Hypothalamus (tissue), 51 donors: ENCODE measurements around the gene GOLGA6B.
"Not testable (repeated sequence)": the region's sequence is repeated elsewhere in the genome, so short reads cannot be mapped to it uniquely, and the experiment has no call there.

ENCODE experiments used
- DNase-seq, 51 donors: peaks; one replicate each; lab custom pipeline; 2025; lab: John Stamatoyannopoulos, UW

The GOLGA6B gene

DNA sequence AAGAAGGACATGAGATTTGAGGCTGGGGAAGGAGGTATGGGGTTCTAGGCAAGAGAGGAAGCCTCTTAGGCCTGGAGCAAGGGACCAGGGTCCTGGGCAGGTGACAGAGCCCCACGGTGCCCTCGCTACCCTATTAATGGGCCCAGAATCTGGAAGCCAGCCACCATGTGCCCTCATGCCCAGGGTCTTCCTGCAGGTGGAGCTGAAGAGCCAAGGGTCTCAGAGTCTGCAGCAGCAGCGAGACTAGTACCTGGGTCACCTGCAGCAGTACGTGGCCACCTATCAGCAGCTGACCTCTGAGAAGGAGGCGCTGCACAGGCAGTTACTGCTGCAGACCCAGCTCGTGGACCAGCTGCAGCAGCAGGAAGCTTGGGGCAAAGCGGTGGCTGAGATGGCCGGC, 9.4 kb downstream of the GOLGA6B start:
- DNase-seq: not testable (repeated sequence)

GRCh38 chr15:72665706-72666105, 11.2 kb downstream of the GOLGA6B start:
- DNase-seq: not testable (repeated sequence)

GRCh38 chr15:72669803-72670202, 15.3 kb downstream of the GOLGA6B start:
- DNase-seq: not testable (repeated sequence)

GRCh38 chr15:72670656-72671352, 16.3 kb downstream of the GOLGA6B start:
- not testable (repeated sequence) for DNase-seq

DNA sequence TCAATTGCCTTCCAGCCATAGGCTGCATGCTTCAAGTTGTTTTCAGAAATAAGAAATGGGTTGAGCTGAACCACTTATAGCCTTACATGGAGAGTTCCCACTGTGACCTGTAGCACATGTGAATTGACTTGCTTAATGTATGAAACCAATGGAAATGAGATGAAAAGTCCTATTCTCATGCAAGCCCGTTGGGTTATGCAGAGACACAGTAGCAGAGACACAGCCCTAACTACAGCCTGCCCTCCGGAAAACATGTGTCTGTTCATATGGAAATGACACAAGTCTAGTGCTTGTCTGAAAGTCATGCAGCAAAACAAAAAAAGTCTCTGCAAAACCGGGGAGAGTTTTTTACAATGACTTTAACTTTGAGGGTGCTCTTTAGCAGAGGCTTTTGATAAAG, 17.0 kb downstream of the GOLGA6B start:
- DNase-seq: no peak

- DNase-seq: no peak
Measured at GRCh38 chr15:72676838-72677237, 22.3 kb downstream of the GOLGA6B start.

- no peak for DNase-seq
Measured at GRCh38 chr15:72680931-72681330, 26.4 kb downstream of the GOLGA6B start.

DNA sequence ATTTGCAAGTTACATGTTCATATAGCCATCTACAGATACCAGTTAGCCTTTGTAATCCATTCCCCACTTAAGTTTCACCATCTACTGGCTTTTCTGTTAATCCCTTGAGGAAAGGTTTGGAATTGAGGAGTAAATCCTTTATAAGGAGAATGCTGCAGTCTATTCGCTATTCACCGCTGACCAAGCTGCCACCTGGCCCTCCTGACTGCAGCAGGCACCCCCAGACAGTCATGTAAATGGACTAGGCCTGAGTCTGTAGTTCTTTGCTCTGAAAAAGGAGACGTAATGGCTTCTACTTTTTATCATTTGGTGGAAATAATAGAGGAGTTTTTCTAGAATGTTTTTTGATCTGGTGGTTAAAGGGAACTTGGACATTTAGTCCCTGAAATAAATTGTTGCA, 28.3 kb downstream of the GOLGA6B start:
- DNase-seq: no peak

GRCh38 chr15:72685301-72685924, 30.9 kb downstream of the GOLGA6B start:
- DNase-seq: no peak

- DNase-seq: no peak
Measured at GRCh38 chr15:72685925-72686794, 31.7 kb downstream of the GOLGA6B start, which contains the start of the genes BBS4 and HIGD2B. BBS4 (plus strand) TSS chr15:72686207; CDS start chr15:72686228, 21 bp downstream. HIGD2B (minus strand) TSS chr15:72686182; CDS start chr15:72676374, 9,808 bp downstream.

- DNase-seq: no peak
Measured at GRCh38 chr15:72688697-72689096, 34.2 kb downstream of the GOLGA6B start.

DNA sequence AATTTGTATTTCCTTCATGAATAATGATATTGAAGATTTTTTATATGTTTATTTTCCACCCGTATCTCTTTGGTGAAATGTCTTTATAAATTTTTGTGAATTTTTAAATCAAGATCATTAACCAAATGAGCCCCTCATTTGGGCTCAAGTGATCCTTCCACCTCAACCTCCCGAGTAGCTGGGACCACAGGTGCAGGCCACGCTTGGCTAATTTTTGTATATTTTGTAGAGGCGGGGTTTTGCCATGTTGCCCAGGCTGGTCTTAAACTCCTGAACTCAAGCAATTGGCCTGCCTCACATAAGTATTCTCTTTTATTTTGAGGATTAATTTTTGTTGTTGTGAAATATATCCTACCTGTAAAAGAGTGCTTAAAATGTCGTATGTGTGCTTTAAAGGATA, 36.4 kb downstream of the GOLGA6B start:
- DNase-seq: no peak

DNA sequence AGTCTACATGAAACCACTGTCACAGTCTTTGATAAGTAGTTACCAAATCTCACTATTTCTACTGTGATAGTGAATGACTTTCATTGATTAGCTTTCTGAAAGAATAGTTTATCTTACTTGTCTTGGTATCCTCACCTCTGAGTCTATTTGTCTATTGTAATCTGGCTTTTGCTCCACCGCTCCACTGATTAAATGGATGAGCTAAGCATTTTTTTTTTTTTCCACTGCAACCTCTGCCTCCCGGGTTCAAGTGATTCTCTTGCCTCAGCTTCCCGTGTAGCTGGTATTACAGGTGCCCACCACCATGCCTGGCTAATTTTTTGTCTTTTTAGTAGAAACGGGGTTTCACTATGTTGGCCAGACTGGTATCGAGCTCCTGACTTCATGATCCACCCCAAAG, 44.4 kb downstream of the GOLGA6B start:
- DNase-seq: no peak

- DNase-seq: no peak
Measured at GRCh38 chr15:72700076-72700475, 45.6 kb downstream of the GOLGA6B start.

GRCh38 chr15:72706266-72706665, 51.8 kb downstream of the GOLGA6B start:
- no peak for DNase-seq

DNA sequence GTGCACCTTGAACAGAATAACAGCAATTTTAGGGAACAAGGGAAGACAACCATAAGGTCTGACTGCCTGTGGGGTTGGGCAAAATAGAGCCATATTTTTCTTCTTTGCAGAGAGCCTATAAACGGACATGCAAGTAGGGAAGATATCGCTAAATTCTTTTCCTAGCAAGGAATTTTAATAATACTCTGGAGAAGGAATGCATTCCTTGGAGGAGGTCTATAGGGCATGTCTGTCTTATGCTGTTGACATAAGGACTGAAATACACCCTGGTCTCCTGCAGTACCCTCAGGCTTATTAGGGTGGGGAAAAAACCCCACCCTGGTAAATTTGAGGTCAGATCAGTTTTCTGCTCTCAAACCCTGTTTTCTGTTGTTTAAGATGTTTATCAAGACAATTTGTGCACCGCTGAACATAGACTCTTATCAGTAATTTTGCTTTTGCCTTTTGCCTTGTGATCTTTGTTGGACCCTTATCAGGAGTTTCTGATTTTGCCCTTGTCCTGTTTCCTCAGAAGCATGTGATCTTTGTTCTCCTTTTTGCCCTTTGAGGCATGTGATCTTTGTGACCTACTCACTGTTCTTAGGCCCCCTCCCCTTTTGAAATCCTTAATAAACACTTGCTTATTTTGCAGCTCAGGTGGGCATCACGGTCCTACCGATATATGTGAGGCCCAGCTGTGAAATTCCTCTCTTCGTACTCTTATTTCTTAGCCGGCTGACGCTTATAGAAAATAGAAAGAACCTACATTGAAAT, 54.2 kb downstream of the GOLGA6B start:
- DNase-seq: not testable (repeated sequence)
